HUES6 (cell line): ENCODE results near the gene ZNF343.
"Not testable (repeated sequence)": the region's sequence is repeated elsewhere in the genome, so short reads cannot be mapped to it uniquely, and the experiment has no call there.

Experiments used
- H3K27ac ChIP-seq: 2 replicates; pipeline ENCODE4 v1.7.0; 2013; ENCODE audit warnings: low read depth, mild to moderate bottlenecking, low read length, inconsistent platforms
- H3K27me3 ChIP-seq: 2 replicates; pipeline ENCODE4 v1.6.1; 2013; ENCODE audit warnings: low read length; ENCODE audit not compliant: control insufficient read depth, insufficient read depth
- H3K36me3 ChIP-seq: 2 replicates; pipeline ENCODE4 v1.6.1; 2013; ENCODE audit warnings: low read length; ENCODE audit not compliant: control insufficient read depth, insufficient read depth
- H3K4me1 ChIP-seq: 2 replicates; pipeline ENCODE4 v1.6.1; 2013; ENCODE audit warnings: low read length; ENCODE audit not compliant: control insufficient read depth, insufficient read depth
- H3K4me3 ChIP-seq: 2 replicates; pipeline ENCODE4 v1.5.1; 2013; ENCODE audit warnings: low read depth, low read length
- H3K9ac ChIP-seq: one replicate; pipeline ENCODE4 v1.6.1; 2013; ENCODE audit warnings: mild to moderate bottlenecking, low read length
- H3K9me3 ChIP-seq: 2 replicates; pipeline ENCODE4 v1.6.1; 2013; ENCODE audit warnings: low read depth, low read length; ENCODE audit not compliant: control insufficient read depth, insufficient read depth

The ZNF343 gene

GRCh38 chr20:2520617-2521016 lies 11.9 kb upstream of the ZNF343 start:
- H3K4me1 ChIP-seq, result 0 out of 2 replicates have a peak, but pooled peaks cover 3% of the 10 kb centered on the region
- H3K27ac ChIP-seq, result no peak overlapping the region
- no peaks in the 10 kb centered on the region for H3K36me3 ChIP-seq
- no peak overlapping the region for H3K9ac ChIP-seq
- no peaks in the 10 kb centered on the region for H3K9me3 ChIP-seq
- H3K27me3 ChIP-seq, result peaks cover 96% of the 10 kb centered on the region
- no peak overlapping the region for H3K4me3 ChIP-seq

DNA sequence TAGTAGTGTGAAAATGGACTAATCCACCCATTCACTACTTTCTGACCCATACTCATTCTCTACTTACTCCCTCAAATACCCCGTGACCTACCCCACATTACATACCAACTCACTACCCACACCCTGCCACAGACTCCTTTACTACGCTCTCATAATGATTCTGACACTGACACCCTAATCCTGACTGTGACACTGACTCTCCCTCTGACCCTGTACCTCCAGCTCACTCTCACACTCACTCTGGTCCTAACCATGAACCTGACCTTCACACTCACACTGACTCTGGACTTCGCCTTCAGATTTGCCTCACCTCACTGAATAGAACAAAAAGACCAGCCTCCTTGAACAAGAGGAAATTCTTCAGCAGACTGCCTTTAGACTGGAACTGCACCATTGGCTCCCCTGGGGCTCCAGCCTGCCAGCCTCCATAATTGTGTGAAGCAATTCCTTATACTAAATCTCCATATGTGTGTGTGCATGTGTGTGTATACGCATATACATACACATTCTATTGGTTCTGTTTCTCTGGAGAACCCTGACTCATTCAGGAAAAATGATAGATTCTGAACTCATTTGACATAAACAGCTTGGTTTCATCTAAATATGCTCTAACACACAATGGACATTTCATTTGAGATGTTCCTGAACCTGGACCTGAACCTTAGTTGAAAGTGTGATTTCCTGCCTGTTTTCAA lies 10.5 kb upstream of the ZNF343 start:
- H3K9me3 ChIP-seq, result no peaks in the 10 kb centered on the region
- H3K4me3 ChIP-seq, result no peak overlapping the region

GRCh38 chr20:2518558-2518957 lies 9.8 kb upstream of the ZNF343 start:
- Histone ChIP-seq H3K27me3 (peaks cover 97% of the 10 kb centered on the region), H3K27ac (no peak overlapping the region), H3K4me3 (no peak overlapping the region), H3K9me3 (no peaks in the 10 kb centered on the region), H3K9ac (no peak overlapping the region), H3K36me3 (no peaks in the 10 kb centered on the region), H3K4me1 (no peaks in the 10 kb centered on the region)

More for the DNA sequence above, 10.5 kb upstream of the ZNF343 start:
- Histone ChIP-seq H3K4me1 (no peaks in the 10 kb centered on the region), H3K9ac (no peak overlapping the region), H3K27me3 (peaks cover 97% of the 10 kb centered on the region), H3K27ac (no peak overlapping the region), H3K36me3 (no peaks in the 10 kb centered on the region)

DNA sequence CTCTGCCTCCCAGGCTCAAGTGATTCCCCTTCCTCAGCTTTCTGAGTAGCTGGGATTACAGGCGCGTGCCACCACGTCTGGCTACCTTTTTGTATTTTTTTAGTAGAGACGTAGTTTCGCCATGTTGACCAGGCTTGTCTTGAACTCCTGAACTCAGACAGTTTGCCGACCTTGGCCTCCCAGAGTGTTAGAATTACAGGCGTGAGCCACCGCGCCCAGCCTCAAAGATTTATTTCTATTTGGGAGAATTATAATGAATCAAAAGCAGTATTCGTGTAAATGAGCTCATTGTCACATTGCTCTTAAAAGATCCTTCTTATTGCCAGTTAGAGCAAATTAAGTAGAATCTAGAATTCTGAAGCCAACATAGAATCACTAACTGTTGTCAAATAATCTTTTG lies 9.4 kb upstream of the ZNF343 start:
- no peak overlapping the region for H3K4me3 ChIP-seq
- H3K4me1 ChIP-seq, result no peaks in the 10 kb centered on the region
- H3K9ac ChIP-seq, result no peak overlapping the region
- no peak overlapping the region for H3K27ac ChIP-seq
- H3K9me3 ChIP-seq, result no peaks in the 10 kb centered on the region
- H3K27me3 ChIP-seq, result peaks cover 97% of the 10 kb centered on the region
- no peaks in the 10 kb centered on the region for H3K36me3 ChIP-seq

DNA sequence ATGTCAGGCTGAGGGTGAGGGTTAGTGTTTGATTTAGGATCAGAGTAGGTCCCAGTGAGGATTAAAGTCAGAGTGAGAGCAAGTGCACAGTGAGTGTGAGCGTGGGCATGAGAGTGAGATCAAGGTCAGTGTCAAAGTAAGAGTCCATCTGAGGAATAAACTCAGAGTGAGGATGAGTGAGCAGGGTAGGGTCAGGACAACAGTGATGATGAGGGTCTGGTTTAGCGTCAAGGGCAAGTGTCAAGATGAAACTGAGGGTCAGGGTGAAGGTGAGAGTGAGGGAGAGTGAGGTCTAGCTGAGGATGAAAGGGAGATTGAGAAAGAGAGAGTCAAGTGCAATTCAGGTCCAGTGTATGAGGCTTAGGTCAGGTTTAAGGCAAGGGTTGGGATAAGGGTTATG lies 7.7 kb upstream of the ZNF343 start:
- Histone ChIP-seq H3K4me1 (no peaks in the 10 kb centered on the region), H3K9me3 (no peaks in the 10 kb centered on the region), H3K36me3 (no peaks in the 10 kb centered on the region), H3K9ac (no peak overlapping the region), H3K4me3 (no peak overlapping the region), H3K27ac (no peak overlapping the region), H3K27me3 (peaks cover 97% of the 10 kb centered on the region)

DNA sequence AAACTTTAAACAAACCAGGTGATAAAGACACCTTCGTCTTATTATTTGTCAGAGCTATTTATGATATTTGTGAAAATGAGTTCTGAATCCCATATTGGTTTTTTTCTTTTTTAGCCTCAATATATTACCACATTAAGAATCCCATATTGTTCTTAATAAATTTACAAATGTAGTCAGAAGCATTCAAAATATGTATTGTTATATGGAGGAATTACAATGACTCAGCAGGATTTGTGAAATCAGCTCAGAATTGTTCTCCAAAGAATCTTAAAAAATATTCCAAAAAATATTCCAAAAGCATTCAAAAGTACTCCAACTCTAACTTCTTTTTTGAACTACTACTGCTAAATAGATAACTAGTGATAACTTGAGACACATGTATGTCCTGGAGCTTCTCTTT lies 6.5 kb upstream of the ZNF343 start:
- Histone ChIP-seq H3K27me3 (peaks cover 97% of the 10 kb centered on the region), H3K4me3 (no peak overlapping the region), H3K27ac (no peak overlapping the region), H3K4me1 (peaks cover 5% of the 10 kb centered on the region; the same call in 1 of the 2 replicates), H3K9me3 (no peaks in the 10 kb centered on the region), H3K36me3 (no peaks in the 10 kb centered on the region), H3K9ac (no peak overlapping the region)

GRCh38 chr20:2509794-2510193 lies 1.1 kb upstream of the ZNF343 start:
- Histone ChIP-seq H3K27me3 (peaks cover 66% of the 10 kb centered on the region), H3K9me3 (no peaks in the 10 kb centered on the region), H3K4me1 (peaks cover 11% of the 10 kb centered on the region; the same call in 1 of the 2 replicates), H3K27ac (no peak overlapping the region), H3K4me3 (peak overlapping the region; percentile 72; the same call in 1 of the 2 replicates), H3K36me3 (no peaks in the 10 kb centered on the region), H3K9ac (no peak overlapping the region)

DNA sequence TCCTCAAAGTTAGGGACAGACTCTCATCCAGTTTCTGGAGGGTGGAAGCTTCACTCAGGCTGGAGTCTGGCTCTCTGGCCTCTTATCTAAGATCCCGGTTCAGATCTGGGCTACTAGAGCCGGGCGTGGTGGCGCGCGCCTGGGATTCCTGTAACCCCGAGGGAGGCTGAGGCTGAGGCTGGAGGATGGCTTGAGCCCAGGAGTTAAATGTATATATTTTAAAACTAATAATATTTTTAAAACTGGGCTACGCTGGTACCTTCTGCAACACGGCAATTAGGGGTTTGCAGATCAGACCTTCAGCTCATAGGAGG lies 710 bp upstream of the ZNF343 start:
- Histone ChIP-seq H3K9me3 (no peaks in the 10 kb centered on the region), H3K36me3 (no peaks in the 10 kb centered on the region), H3K4me1 (peaks cover 11% of the 10 kb centered on the region; the same call in 1 of the 2 replicates), H3K9ac (peak overlapping the region; percentile 81), H3K27me3 (peaks cover 62% of the 10 kb centered on the region), H3K4me3 (peak overlapping the region; percentile 72), H3K27ac (no peak overlapping the region)

DNA sequence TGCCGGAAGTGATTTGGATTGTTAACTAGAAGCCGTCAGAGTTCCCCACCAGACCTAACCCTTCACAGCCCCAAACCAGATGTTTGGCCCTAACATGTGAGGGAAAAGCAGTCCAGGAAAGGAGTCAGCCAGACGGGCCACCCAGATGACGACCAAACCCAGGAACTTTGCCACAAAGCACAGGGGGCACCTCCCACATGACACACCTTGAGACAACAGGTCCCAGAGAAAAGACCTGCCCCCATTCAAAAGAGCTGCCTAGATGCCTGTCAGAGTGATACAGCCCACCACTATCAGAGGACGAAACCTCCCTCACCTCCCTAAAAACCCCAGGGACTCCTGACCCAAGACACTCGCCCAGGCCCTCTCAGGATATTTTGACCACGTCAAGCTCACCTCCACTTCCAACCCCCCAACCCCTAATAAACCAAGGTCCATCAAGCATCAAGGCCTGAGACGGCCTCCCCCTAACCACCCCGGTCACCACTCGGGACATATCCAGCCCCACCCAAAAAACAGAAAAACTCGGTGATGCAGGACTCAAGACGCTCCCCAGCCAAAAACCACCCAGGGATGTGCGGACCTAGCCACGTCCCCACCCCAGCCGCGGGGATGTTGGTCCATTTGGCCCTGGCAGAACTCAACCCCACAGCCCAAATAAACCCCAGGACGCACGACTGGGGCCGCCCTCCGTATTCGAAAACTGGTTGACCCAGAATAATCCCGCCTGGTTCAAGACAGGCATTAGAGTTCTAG lies 662 bp downstream of the ZNF343 start:
- H3K9me3 ChIP-seq, result no peaks in the 10 kb centered on the region
- peaks cover 11% of the 10 kb centered on the region; the same call in 1 of the 2 replicates for H3K4me1 ChIP-seq
- peaks cover 49% of the 10 kb centered on the region for H3K27me3 ChIP-seq
- H3K27ac ChIP-seq, result no peak overlapping the region
- peak overlapping the region; percentile 81 for H3K9ac ChIP-seq
- peak overlapping the region; percentile 72 for H3K4me3 ChIP-seq
- no peaks in the 10 kb centered on the region for H3K36me3 ChIP-seq

DNA sequence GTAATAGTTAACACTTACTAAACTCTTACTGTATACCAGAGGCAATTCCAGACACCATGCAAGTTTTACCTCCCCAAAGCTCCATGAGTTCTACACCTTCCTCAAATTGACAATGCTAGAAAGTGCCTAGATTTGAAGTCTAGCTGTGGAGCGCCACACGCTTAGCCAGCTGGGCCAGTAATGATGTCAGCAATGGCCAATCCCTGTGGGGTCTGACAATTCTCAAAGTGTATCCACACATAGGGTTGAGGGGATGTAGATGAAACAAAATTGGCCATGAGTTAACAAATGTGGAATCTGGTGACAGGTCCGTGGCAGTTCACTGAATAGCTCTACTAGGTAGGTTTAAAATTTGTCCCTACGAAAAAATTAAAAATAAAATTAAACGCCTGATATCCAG lies 1.3 kb downstream of the ZNF343 start:
- peaks cover 43% of the 10 kb centered on the region for H3K27me3 ChIP-seq
- H3K9ac ChIP-seq, result no peak overlapping the region
- no peaks in the 10 kb centered on the region for H3K9me3 ChIP-seq
- no peak overlapping the region for H3K4me3 ChIP-seq
- H3K27ac ChIP-seq, result no peak overlapping the region
- peaks cover 11% of the 10 kb centered on the region; the same call in 1 of the 2 replicates for H3K4me1 ChIP-seq
- no peaks in the 10 kb centered on the region for H3K36me3 ChIP-seq

- Histone ChIP-seq H3K27me3 (peaks cover 32% of the 10 kb centered on the region), H3K4me1 (peaks cover 11% of the 10 kb centered on the region; the same call in 1 of the 2 replicates)
- H3K27ac ChIP-seq, H3K9me3 ChIP-seq, H3K4me3 ChIP-seq, H3K9ac ChIP-seq, H3K36me3 ChIP-seq: not testable (repeated sequence)
Measured at GRCh38 chr20:2506426-2506825, 2.3 kb downstream of the ZNF343 start.
